HepG2 (cell line): Measurements from ENCODE around the gene OTUB2. TPM values are rescaled to one million over a fixed set of nuclear protein-coding genes. Genes with fewer than 3 reads are reported as not detected.
A peak's percentile ranks its signal among the peaks of the same experiment; 100 is the strongest.

Experiments
- IRX3 ChIP-seq: sonication (generic); formaldehyde crosslinking; IDR thresholded peaks from 2 replicates; pipeline ENCODE4 v1.8.1; 2023; ENCODE audit warnings: mild to moderate bottlenecking, low read depth, missing genetic modification reagents, borderline replicate concordance
- MED1 ChIP-seq: sonication (generic); formaldehyde crosslinking; IDR thresholded peaks from 2 replicates; pipeline ENCODE4 v1.4.0; 2020; ENCODE audit warnings: missing genetic modification reagents
- RFX1 ChIP-seq: fragments of 450-650 bp; IDR thresholded peaks from 2 replicates; pipeline ENCODE4 v1.6.1; 2017
- SMAD9 ChIP-seq: sonication (generic); formaldehyde crosslinking; IDR thresholded peaks from 2 replicates; pipeline ENCODE4 v1.5.1; 2020; ENCODE audit warnings: mild to moderate bottlenecking, missing genetic modification reagents
- STAG1 ChIP-seq: sonication (generic); formaldehyde crosslinking; IDR thresholded peaks from 2 replicates; pipeline ENCODE4 v1.4.0; 2020; ENCODE audit warnings: missing genetic modification reagents
- WIZ ChIP-seq: sonication (generic); formaldehyde crosslinking; IDR thresholded peaks from 2 replicates; pipeline ENCODE4 v1.5.1; 2020; ENCODE audit warnings: mild to moderate bottlenecking, missing genetic modification reagents
- ZNF124 ChIP-seq: sonication (generic); formaldehyde crosslinking; IDR thresholded peaks from 2 replicates; pipeline ENCODE4 v1.4.0; 2020; ENCODE audit warnings: missing genetic modification reagents
- ZNF446 ChIP-seq: sonication (generic); formaldehyde crosslinking; IDR thresholded peaks from 2 replicates; pipeline ENCODE4 v1.5.0; 2020; ENCODE audit warnings: mild to moderate bottlenecking, missing genetic modification reagents
- ZNF615 ChIP-seq: sonication (generic); formaldehyde crosslinking; IDR thresholded peaks from 2 replicates; pipeline ENCODE4 v1.5.0; 2020; ENCODE audit warnings: mild to moderate bottlenecking, missing genetic modification reagents, borderline replicate concordance
- polyA plus RNA-seq, 8 experiments: library from polyadenylated mRNA; depleted of rRNA in 3 of 8; stranded (reverse) in 7 of 8; unstranded in 1 of 8; fragments of >200 nt; fragmentation: Illumina TruSeq in 4 of 8; extraction: Trizol in 4 of 8; gene quantifications; 2 replicates each; pipeline versions ENCODE4 v1.2.1 to v1.2.3, GENCODE V29; 2011 to 2016; ENCODE audit warnings: low read depth in 4 of 8, missing spikeins in 1 of 8, mixed read lengths in 1 of 8; ENCODE audit not compliant: insufficient read depth in 1 of 8
- total RNA-seq, 5 experiments: library from RNA; depleted of rRNA; stranded (reverse); fragments of >200 nt; fragmentation: Illumina TruSeq; extraction: Trizol; gene quantifications; 2 replicates each; pipeline ENCODE4 v1.2.3, GENCODE V29; 2016; ENCODE audit warnings: low read depth in 1 of 5
- TF ChIP-seq, protein P1 (sequence below): sonication (generic); formaldehyde crosslinking; IDR thresholded peaks from 2 replicates; pipeline ENCODE4 v1.4.0; 2020; ENCODE audit warnings: mild to moderate bottlenecking, low read depth, missing genetic modification reagents
- TF ChIP-seq, protein P2 (sequence below): IDR thresholded peaks from 2 replicates; pipeline ENCODE4 v1.6.1; 2016
- TF ChIP-seq, protein P3 (sequence below): sonication (generic); formaldehyde crosslinking; IDR thresholded peaks from 2 replicates; pipeline ENCODE4 v1.5.0; 2020; ENCODE audit warnings: mild to moderate bottlenecking, missing genetic modification reagents, borderline replicate concordance
- TF ChIP-seq, protein P4 (sequence below): sonication (generic); formaldehyde crosslinking; IDR thresholded peaks from 2 replicates; pipeline ENCODE4 v1.8.0; 2022; ENCODE audit warnings: missing genetic modification reagents, mild to moderate bottlenecking, moderate library complexity, borderline replicate concordance
- TF ChIP-seq, protein P5 (sequence below): sonication (generic); formaldehyde crosslinking; IDR thresholded peaks from 2 replicates; pipeline ENCODE4 v1.5.0; 2020; ENCODE audit warnings: mild to moderate bottlenecking, missing genetic modification reagents
- TF ChIP-seq, protein P6 (sequence below): sonication (generic); formaldehyde crosslinking; IDR thresholded peaks from 2 replicates; pipeline ENCODE4 v1.9.0; 2021; ENCODE audit warnings: missing genetic modification reagents, borderline replicate concordance

Gene OTUB2
- total and polyA plus RNA-seq, 2 of the 13 experiments (the other 11 are each of a cell fraction or from before 2014, with no cell fraction given), result 2.2 to 2.4 TPM

DNA sequence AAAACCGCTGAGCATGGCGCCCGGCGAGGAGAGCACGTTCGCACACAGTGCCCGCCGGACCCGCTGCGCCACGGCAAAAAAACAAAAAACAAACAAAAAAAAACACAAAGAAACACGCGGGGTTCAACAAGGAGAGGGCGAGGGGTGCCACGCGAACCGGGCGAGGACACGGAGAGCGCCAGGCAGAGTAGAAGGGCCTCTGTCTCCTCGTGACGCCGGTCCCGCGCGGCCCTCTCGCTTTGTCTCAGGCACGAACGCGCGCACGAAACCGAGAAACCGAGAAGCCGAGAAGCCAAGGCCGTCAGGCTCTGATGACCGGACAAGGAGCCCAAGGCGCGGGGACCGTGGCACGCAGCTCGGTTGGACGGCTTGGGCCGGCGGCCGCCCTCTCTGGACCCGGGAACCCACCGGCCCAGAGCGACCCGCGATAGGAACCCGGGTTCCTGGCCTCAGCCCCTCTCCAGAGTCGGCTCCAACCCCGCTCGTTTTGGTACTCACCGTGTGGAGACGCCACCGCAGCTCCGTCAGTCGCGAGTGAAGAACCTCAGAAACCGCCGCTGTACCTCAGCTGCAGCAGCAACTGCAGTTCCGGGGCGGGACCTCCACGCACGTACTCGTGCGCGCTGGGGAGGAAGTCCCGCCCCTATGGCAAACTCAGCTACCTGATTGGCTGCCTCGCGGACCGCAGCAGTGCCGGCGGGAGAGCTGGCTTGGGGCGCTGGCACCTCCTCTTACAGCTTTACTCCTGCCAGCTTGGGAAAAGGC, 54.7 kb downstream of the OTUB2 start, which contains the start of the genes DDX24 and IFI27L1 (continued):
- TF ChIP-seq, protein P1, sequence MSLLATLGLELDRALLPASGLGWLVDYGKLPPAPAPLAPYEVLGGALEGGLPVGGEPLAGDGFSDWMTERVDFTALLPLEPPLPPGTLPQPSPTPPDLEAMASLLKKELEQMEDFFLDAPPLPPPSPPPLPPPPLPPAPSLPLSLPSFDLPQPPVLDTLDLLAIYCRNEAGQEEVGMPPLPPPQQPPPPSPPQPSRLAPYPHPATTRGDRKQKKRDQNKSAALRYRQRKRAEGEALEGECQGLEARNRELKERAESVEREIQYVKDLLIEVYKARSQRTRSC (CRISPR knock-in tag), result no peak
- TF ChIP-seq ZNF124 (no peak), SMAD9 (CRISPR knock-in tag) (no peak), WIZ (CRISPR knock-in tag) (no peak), IRX3 (no peak), STAG1 (CRISPR knock-in tag) (no peak), RFX1 (no peak), MED1 (CRISPR knock-in tag) (no peak), ZNF446 (no peak; the same call in 1 of the 2 replicates), ZNF615 (CRISPR knock-in tag) (0 out of 2 replicates have a peak, but pooled peaks have one; percentile 30)
- TF ChIP-seq, protein P2, sequence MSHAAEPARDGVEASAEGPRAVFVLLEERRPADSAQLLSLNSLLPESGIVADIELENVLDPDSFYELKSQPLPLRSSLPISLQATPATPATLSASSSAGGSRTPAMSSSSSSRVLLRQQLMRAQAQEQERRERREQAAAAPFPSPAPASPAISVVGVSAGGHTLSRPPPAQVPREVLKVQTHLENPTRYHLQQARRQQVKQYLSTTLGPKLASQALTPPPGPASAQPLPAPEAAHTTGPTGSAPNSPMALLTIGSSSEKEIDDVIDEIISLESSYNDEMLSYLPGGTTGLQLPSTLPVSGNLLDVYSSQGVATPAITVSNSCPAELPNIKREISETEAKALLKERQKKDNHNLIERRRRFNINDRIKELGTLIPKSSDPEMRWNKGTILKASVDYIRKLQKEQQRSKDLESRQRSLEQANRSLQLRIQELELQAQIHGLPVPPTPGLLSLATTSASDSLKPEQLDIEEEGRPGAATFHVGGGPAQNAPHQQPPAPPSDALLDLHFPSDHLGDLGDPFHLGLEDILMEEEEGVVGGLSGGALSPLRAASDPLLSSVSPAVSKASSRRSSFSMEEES (CRISPR knock-in tag), result no peak
- TF ChIP-seq, protein P3, sequence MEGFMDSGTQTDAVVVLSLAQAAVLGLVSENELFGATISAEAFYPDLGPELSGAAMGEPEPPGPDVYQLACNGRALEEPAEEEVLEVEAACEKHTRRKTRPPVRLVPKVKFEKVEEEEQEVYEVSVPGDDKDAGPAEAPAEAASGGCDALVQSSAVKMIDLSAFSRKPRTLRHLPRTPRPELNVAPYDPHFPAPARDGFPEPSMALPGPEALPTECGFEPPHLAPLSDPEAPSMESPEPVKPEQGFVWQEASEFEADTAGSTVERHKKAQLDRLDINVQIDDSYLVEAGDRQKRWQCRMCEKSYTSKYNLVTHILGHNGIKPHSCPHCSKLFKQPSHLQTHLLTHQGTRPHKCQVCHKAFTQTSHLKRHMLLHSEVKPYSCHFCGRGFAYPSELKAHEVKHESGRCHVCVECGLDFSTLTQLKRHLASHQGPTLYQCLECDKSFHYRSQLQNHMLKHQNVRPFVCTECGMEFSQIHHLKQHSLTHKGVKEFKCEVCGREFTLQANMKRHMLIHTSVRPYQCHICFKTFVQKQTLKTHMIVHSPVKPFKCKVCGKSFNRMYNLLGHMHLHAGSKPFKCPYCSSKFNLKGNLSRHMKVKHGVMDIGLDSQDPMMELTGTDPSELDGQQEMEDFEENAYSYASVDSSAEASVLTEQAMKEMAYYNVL (CRISPR knock-in tag), result no peak
- TF ChIP-seq, protein P4, sequence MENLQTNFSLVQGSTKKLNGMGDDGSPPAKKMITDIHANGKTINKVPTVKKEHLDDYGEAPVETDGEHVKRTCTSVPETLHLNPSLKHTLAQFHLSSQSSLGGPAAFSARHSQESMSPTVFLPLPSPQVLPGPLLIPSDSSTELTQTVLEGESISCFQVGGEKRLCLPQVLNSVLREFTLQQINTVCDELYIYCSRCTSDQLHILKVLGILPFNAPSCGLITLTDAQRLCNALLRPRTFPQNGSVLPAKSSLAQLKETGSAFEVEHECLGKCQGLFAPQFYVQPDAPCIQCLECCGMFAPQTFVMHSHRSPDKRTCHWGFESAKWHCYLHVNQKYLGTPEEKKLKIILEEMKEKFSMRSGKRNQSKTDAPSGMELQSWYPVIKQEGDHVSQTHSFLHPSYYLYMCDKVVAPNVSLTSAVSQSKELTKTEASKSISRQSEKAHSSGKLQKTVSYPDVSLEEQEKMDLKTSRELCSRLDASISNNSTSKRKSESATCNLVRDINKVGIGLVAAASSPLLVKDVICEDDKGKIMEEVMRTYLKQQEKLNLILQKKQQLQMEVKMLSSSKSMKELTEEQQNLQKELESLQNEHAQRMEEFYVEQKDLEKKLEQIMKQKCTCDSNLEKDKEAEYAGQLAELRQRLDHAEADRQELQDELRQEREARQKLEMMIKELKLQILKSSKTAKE (CRISPR knock-in tag), result 0 out of 2 replicates have a peak, but pooled peaks have one; percentile 18
- TF ChIP-seq, protein P5, sequence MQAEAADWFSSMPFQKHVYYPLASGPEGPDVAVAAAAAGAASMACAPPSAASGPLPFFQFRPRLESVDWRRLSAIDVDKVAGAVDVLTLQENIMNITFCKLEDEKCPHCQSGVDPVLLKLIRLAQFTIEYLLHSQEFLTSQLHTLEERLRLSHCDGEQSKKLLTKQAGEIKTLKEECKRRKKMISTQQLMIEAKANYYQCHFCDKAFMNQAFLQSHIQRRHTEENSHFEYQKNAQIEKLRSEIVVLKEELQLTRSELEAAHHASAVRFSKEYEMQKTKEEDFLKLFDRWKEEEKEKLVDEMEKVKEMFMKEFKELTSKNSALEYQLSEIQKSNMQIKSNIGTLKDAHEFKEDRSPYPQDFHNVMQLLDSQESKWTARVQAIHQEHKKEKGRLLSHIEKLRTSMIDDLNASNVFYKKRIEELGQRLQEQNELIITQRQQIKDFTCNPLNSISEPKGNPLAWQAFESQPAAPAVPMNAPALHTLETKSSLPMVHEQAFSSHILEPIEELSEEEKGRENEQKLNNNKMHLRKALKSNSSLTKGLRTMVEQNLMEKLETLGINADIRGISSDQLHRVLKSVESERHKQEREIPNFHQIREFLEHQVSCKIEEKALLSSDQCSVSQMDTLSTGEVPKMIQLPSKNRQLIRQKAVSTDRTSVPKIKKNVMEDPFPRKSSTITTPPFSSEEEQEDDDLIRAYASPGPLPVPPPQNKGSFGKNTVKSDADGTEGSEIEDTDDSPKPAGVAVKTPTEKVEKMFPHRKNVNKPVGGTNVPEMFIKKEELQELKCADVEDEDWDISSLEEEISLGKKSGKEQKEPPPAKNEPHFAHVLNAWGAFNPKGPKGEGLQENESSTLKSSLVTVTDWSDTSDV, result peak; percentile 43; the same call in 1 of the 2 replicates
- TF ChIP-seq, protein P6, sequence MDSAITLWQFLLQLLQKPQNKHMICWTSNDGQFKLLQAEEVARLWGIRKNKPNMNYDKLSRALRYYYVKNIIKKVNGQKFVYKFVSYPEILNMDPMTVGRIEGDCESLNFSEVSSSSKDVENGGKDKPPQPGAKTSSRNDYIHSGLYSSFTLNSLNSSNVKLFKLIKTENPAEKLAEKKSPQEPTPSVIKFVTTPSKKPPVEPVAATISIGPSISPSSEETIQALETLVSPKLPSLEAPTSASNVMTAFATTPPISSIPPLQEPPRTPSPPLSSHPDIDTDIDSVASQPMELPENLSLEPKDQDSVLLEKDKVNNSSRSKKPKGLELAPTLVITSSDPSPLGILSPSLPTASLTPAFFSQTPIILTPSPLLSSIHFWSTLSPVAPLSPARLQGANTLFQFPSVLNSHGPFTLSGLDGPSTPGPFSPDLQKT, result no peak
